GM19438 (cell line): Measurements from ENCODE around the gene SEC31B.

Experiments used
- ATAC-seq: cut with Tn5 transposase; IDR thresholded peaks from one replicate; pipeline ENCODE4 v1.9.1; 2021; ENCODE audit warnings: low read depth; ENCODE audit not compliant: unreplicated experiment

The SEC31B gene

GRCh38 chr10:100462709-100463108 is 57.0 kb downstream of the SEC31B start, which contains the start of gene WNT8B:
WNT8B (plus strand) TSS chr10:100463009; CDS start chr10:100463169, 160 bp downstream.
- no peak for ATAC-seq

- ATAC-seq = no peak
These were observed 70.7 kb downstream of the SEC31B start for GRCh38 chr10:100448951-100449350.

- ATAC-seq = no peak
These were observed 72.0 kb downstream of the SEC31B start for GRCh38 chr10:100447663-100448062.

GRCh38 chr10:100446130-100446761 is 73.4 kb downstream of the SEC31B start:
- no peak for ATAC-seq

GRCh38 chr10:100442548-100442947 is 77.1 kb downstream of the SEC31B start:
- no peak for ATAC-seq

- no peak for ATAC-seq
These were observed 80.9 kb downstream of the SEC31B start for GRCh38 chr10:100438674-100439315.
